Stromal cell of bone marrow (primary cell): ENCODE data around the gene RAB1A.

Experiments used
- DNase-seq: peaks from one replicate; pipeline ENCODE4 v3.0.0-alpha.2; 2012; ENCODE audit warnings: low read depth

RAB1A gene

GRCh38 chr2:65093211-65093610 lies 36.7 kb downstream of the RAB1A start:
- DNase-seq: no peak

GRCh38 chr2:65092791-65093190 lies 37.1 kb downstream of the RAB1A start:
- no peak for DNase-seq

GRCh38 chr2:65085148-65085547 lies 44.8 kb downstream of the RAB1A start:
- DNase-seq: no peak

GRCh38 chr2:65081232-65081685 lies 48.6 kb downstream of the RAB1A start:
- no peak for DNase-seq

- DNase-seq: no peak
Measured at GRCh38 chr2:65079017-65079416, 50.9 kb downstream of the RAB1A start.

GRCh38 chr2:65077898-65078297 lies 52.0 kb downstream of the RAB1A start:
- no peak for DNase-seq

DNA sequence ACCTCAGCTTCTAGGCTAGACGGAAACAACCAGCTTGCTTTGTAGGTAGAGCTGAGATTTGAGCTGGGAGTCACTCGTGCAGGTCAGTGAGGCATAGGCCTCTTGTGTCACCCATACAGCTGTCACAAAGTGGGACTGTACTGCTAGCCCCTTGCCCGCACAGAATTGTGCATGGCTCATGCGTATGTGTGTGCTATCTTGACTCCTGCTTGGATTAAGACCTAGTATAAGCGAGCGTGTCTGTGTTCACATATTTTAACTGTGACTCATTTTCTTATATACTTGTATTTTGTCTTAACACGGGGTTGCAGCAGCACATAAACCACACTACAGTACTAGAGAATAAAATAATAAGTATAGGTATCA lies 53.6 kb downstream of the RAB1A start:
- no peak for DNase-seq

DNA sequence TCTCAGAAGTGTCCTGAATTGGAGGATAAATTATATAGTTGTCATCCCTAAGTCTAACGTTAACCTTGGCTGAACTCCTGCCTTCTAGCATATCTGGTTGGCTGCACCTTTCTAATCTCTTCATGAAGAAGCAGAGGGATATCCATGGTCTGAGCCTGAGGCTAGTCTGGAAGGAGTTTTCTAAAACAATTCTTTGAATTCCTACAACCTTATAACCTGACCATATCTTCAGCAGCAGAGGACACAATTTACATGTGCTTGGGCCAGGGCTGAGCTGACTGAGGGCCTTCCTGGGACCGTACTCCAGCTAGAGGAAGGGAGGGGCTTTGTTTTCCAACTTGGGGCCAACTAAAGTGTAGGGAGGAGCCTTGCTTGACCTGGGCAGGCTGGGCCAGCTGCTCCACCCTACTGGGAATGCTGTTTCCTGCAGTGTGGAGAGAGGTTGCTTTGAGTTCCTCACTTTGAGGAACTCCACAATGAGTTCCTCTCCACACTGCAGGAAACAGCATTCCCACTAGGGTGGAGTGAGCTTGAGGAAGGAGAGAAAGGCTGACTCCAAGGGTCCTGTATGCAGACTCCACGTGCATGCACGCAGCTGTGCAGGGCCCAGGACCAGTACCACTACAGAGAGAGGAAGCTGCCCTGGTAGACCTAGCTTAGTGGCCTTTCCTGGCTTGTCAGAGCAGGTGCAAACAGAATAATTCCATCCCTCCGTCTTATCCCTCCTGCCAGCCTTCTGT lies 54.1 kb downstream of the RAB1A start:
- no peak for DNase-seq

GRCh38 chr2:65075176-65075575 lies 54.7 kb downstream of the RAB1A start:
- no peak for DNase-seq

DNA sequence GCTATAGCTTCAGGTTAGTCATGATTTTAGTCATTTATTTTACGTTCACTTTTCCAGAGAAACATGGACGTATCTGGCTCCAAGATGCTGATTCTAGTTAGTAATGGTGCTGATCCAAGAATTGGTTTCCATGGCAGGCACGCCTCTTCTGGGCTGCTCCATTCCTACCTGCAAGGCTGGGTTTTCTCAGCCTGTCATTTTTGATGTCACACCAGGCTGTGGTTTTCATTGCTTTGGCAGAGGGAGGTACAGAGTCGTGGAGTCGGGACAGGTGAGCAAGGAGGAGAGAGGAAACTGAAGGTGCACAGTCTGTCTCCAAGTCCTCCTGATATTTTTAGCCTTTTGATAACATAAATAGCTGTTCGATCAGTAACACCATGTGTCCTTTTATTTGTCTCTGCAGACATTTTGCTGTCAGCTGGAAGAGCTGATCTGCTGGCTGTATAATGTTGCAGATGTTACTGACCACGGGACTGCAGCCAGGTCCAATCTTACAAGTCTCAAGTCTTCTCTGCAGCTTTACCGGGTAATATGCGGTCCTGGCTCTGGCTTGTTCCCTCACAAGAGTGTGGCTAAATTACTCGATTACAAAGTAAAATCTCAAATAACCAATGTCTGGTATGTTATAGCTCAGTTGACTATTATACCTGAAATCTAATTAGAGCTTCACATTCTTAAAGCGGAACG lies 55.9 kb downstream of the RAB1A start:
- DNase-seq: no peak

GRCh38 chr2:65072181-65072970 lies 57.5 kb downstream of the RAB1A start:
- no peak for DNase-seq

DNA sequence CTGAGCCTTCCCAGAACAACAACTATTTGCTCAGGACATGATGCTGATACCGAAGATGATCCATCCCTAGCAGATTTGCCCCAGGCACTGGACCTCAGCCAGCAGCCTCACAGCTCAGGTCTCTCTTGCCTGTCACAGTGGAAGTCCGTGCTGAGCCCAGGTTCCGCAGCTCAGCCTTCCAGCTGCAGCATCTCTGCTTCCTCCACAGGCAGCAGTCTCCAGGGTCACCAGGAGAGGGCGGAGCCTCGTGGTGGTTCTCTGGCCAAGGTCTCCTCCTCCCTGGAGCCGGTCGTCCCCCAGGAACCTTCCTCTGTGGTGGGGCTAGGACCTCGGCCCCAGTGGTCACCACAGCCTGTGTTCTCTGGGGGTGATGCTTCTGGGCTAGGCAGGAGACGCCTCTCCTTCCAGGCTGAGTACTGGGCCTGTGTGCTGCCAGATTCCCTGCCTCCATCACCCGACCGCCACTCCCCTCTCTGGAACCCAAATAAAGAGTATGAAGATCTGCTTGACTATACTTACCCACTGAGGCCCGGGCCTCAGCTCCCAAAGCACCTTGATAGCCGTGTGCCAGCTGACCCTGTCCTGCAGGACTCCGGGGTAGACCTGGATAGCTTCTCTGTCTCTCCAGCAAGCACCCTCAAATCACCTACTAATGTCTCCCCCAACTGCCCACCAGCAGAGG lies 58.3 kb downstream of the RAB1A start:
- DNase-seq: no peak

GRCh38 chr2:65070856-65071255 lies 59.0 kb downstream of the RAB1A start:
- no peak for DNase-seq

DNA sequence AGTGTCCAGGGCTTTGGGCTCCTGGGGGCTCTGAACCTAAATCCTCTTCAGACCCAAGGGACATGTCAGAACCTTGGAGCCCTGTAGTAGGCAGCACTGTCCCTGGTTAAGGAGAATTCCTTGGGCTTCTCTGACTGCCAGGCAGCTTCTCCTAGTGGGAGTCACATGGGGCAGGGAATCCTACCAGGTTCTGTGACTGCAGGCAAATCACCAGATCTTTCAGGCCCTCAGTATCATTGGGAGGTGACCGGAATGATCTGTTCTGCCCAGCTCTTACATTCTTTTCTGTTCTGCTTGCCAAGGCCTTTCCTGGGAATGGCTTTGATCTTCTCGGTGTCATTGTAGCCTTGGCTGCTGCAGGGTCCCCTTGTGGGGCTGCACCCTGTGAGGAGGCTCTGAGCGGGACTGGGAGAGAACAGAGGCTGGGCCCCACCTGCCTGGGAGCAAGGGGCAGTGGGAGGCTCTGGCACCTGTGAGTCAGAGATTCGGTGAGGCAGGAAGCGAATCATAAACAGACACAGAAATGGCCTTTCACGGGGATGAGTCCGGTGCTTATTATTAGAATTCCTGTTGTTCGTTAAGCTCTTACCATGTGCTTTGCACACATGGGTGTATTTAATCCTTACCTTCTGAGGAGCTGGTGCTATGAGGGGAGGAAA lies 59.6 kb downstream of the RAB1A start:
- no peak for DNase-seq

GRCh38 chr2:65069439-65069824 lies 60.5 kb downstream of the RAB1A start:
- DNase-seq: no peak

- no peak for DNase-seq
Measured at GRCh38 chr2:65067806-65068553, 61.9 kb downstream of the RAB1A start.

- DNase-seq: peak; percentile 90
Measured at GRCh38 chr2:65064728-65065552, 65.0 kb downstream of the RAB1A start.

GRCh38 chr2:65062843-65063825 lies 66.8 kb downstream of the RAB1A start:
- no peak for DNase-seq

GRCh38 chr2:65061910-65062339 lies 68.0 kb downstream of the RAB1A start:
- no peak for DNase-seq
